PC-9 (cell line): ENCODE measurements around the gene ACTR1A. TPM values are rescaled to one million over a fixed set of nuclear protein-coding genes. Genes with fewer than 3 reads are reported as not detected.

Experiments used
- BruUV-seq: library from RNA; stranded (reverse); fragments of 400-500 nt; replicated peaks from 2 replicates; lab custom pipeline; 2021; lab: Mats Ljungman, UMichigan
- CTCF ChIA-PET: fragments of 300-600 bp; sonication (Branson Sonifier 250); formaldehyde crosslinking; loops from one replicate; lab custom pipeline; 2022; ENCODE audit warnings: antibody characterized with exemption; lab: Charles Lee
- POLR2A ChIA-PET: fragments of 300-600 bp; sonication (Branson Sonifier 250); formaldehyde crosslinking; loops from one replicate; lab custom pipeline; 2022; ENCODE audit warnings: antibody characterized with exemption; ENCODE audit not compliant: unreplicated experiment; lab: Charles Lee
- DNase-seq, 2 experiments: peaks; one replicate each; pipeline versions ENCODE4 v3.0.0 to v3.0.0-alpha.2; 2015 to 2022; ENCODE audit warnings: mixed read lengths in 1 of 2
- H2AFZ ChIP-seq: fragments of 200-600 bp; sonication (generic); 2 replicates; pipeline ENCODE4 v1.8.1; 2017; ENCODE audit warnings: antibody characterized with exemption
- H3F3A ChIP-seq: fragments of 200-600 bp; sonication (generic); 2 replicates; pipeline ENCODE4 v1.8.1; 2017; ENCODE audit warnings: antibody characterized with exemption, mild to moderate bottlenecking, low read depth; ENCODE audit not compliant: insufficient read depth
- H3K27ac ChIP-seq: fragments of 200-600 bp; sonication (generic); 2 replicates; pipeline ENCODE4 v1.6.1; 2016; ENCODE audit warnings: mixed run types
- H3K27me3 ChIP-seq: fragments of 200-600 bp; sonication (generic); 2 replicates; pipeline ENCODE4 v1.6.1; 2016; ENCODE audit warnings: low read depth, mixed run types; ENCODE audit not compliant: insufficient read depth
- H3K36me3 ChIP-seq: fragments of 200-600 bp; sonication (generic); 2 replicates; pipeline ENCODE4 v1.6.1; 2016; ENCODE audit warnings: low read depth, mixed run types
- H3K4me1 ChIP-seq: fragments of 200-600 bp; sonication (generic); replicated peaks from 2 replicates; pipeline ENCODE4 v1.6.1; 2016; ENCODE audit warnings: mixed run types; ENCODE audit not compliant: insufficient read depth
- H3K4me2 ChIP-seq: fragments of 200-600 bp; sonication (generic); 2 replicates; pipeline ENCODE4 v1.6.1; 2017; ENCODE audit warnings: mixed run types
- H3K4me3 ChIP-seq: fragments of 200-600 bp; sonication (generic); 2 replicates; pipeline ENCODE4 v1.6.1; 2016; ENCODE audit warnings: mixed run types
- H3K79me2 ChIP-seq: fragments of 200-600 bp; sonication (generic); 2 replicates; pipeline ENCODE4 v1.6.1; 2017; ENCODE audit warnings: low read depth, mixed run types
- H3K9me2 ChIP-seq: fragments of 200-600 bp; sonication (generic); 2 replicates; pipeline ENCODE4 v1.8.1; 2017; ENCODE audit warnings: mild to moderate bottlenecking; ENCODE audit not compliant: insufficient read depth
- H3K9me3 ChIP-seq: fragments of 200-600 bp; sonication (generic); 2 replicates; pipeline ENCODE4 v1.8.1; 2016; ENCODE audit warnings: low read depth; ENCODE audit not compliant: insufficient read depth
- H4K20me1 ChIP-seq: fragments of 200-600 bp; sonication (generic); 2 replicates; pipeline ENCODE4 v1.8.1; 2017; ENCODE audit not compliant: insufficient read depth
- EZH2 ChIP-seq: fragments of 200-600 bp; sonication (generic); IDR thresholded peaks from 2 replicates; pipeline ENCODE4 v1.8.0; 2017; ENCODE audit warnings: antibody characterized with exemption, low read depth
- intact Hi-C: fragments of 100-400 bp; cut with micrococcal nuclease; formaldehyde crosslinking; loops from one replicate; pipeline ENCODE4 v1.10.0; 2022; ENCODE audit not compliant: unreplicated experiment
- total RNA-seq: library from RNA; stranded (reverse); gene quantifications from 2 replicates; pipeline ENCODE4 v1.2.3, GENCODE V29; 2021
- TF ChIP-seq, protein P1 (sequence below): fragments of 200-600 bp; sonication (generic); conservative IDR thresholded peaks from 2 replicates; pipeline ENCODE4 v1.6.1; 2017; ENCODE audit warnings: mixed run types, antibody characterized with exemption, mild to moderate bottlenecking, moderate library complexity

Gene ACTR1A
- total RNA-seq, 1 experiment from 2014 or later = 29.4 TPM

DNA sequence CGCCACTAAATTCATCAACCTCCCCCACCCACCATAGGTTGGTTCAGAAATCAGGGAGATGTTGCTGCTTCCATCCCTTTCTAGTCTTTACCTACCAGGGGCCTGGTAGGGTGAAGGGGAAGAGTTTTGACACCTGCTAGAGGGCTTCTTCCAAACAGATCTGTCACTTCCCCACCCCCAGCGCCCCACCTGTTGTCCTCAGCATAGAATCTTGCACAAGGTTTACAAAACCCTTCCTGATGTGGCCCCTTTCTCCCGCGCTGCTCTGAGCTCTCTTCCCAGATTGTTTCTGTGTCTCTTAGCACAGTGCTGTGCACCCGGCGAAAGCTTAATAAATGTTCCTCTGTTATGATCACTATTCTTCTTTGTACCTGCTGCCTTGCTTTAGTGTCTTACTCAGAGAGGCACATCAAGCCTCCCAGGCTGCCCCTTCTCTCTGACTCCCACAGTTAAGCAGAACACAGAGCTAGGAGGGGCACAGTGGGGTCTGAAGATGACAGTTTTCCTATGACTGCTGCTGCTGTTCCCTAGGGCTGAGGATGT is 39.9 kb downstream of the ACTR1A start:
- ChIA-PET POLR2A (interaction anchor here (0.6 kb wide), 1 partner anchor 209 kb away, joined by 3 read pairs; no protein-coding TSS in a partner anchor), CTCF (no interaction called here)
- H3K4me1 ChIP-seq = no peaks in the 10 kb centered on the region
- H4K20me1 ChIP-seq = no peaks in the 10 kb centered on the region
- no peaks in the 10 kb centered on the region for H3K9me3 ChIP-seq
- no peak for DNase-seq
- no peak overlapping the region for H3K27ac ChIP-seq
- no peaks in the 10 kb centered on the region for H3F3A ChIP-seq
- no peak for TF ChIP-seq EZH2
- TF ChIP-seq, protein P1, sequence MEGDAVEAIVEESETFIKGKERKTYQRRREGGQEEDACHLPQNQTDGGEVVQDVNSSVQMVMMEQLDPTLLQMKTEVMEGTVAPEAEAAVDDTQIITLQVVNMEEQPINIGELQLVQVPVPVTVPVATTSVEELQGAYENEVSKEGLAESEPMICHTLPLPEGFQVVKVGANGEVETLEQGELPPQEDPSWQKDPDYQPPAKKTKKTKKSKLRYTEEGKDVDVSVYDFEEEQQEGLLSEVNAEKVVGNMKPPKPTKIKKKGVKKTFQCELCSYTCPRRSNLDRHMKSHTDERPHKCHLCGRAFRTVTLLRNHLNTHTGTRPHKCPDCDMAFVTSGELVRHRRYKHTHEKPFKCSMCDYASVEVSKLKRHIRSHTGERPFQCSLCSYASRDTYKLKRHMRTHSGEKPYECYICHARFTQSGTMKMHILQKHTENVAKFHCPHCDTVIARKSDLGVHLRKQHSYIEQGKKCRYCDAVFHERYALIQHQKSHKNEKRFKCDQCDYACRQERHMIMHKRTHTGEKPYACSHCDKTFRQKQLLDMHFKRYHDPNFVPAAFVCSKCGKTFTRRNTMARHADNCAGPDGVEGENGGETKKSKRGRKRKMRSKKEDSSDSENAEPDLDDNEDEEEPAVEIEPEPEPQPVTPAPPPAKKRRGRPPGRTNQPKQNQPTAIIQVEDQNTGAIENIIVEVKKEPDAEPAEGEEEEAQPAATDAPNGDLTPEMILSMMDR = no peak
- H3K79me2 ChIP-seq = no peaks in the 10 kb centered on the region
- no peak overlapping the region for H2AFZ ChIP-seq
- H3K27me3 ChIP-seq = no peaks in the 10 kb centered on the region
- H3K9me2 ChIP-seq = no peaks in the 10 kb centered on the region
- no TSS peak for BruUV-seq
- no peak overlapping the region for H3K4me3 ChIP-seq
- intact Hi-C loops = loop anchor here (5.0 kb wide), 1 partner anchor 40 kb away; the partner anchor contains the start of gene FBXL15
- H3K36me3 ChIP-seq = no peaks in the 10 kb centered on the region
- H3K4me2 ChIP-seq = no peak overlapping the region

DNA sequence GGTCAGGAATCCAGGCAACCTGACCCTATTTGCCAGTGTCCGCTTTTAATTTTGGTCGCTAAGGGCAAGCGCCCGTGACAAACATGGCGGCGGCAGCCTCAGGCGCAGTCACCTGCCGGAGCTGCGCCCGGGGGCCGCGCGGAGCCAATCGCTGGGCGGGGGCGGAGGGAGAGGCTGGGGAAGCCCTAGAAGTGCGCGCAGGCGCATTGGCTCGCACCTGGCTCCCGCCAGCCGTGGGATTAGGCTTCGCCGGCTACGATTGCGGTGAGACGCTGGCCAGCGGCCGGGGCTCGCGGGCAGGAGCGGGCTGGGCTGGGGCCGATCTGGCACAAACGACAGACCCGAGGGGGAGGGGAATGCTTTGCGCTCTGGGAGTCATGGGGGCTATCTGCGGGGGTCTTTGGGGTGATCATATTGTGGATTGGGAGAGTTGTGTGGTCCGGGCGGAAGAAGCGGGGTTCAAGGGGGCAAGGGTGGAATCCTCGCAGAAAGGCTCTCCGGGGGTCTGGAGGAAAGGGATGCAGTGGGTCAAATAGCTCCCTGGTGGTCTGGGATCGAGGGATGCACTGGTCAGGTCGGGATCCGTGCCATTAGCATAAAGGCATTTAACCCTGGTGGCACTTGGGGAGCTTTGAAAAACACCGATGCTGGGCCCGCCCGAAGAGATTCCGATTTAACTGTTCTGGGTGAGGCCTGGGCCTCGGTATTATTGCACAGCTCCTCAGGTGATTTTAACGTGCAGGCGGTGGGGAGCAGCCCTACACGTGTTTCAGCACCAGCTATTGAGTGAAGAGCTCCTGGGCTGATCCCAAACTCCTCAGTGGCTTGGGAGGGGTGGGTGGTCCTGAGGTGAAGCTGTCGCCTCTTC is 41.1 kb downstream of the ACTR1A start:
- Histone ChIP-seq H3K4me3 (peak overlapping the region; percentile 64), H3F3A (no peaks in the 10 kb centered on the region), H2AFZ (peak overlapping the region; percentile 88), H3K4me1 (no peaks in the 10 kb centered on the region), H3K36me3 (no peaks in the 10 kb centered on the region), H3K27ac (no peak overlapping the region), H3K27me3 (no peaks in the 10 kb centered on the region), H3K9me2 (no peaks in the 10 kb centered on the region), H3K9me3 (no peaks in the 10 kb centered on the region), H4K20me1 (no peaks in the 10 kb centered on the region), H3K4me2 (peak overlapping the region; percentile 89), H3K79me2 (no peaks in the 10 kb centered on the region)
- intact Hi-C loops = loop anchor here (5.0 kb wide), 1 partner anchor 39 kb away; the partner anchor contains the start of gene FBXL15
- BruUV-seq = no TSS peak
- POLR2A ChIA-PET = interaction anchor here (0.6 to 0.8 kb wide), 2 partner anchors 10 to 40 kb away, joined by 5 to 10 read pairs; no protein-coding TSS in a partner anchor
- CTCF ChIA-PET = interaction anchor here (0.5 kb wide), 1 partner anchor 911 kb away, joined by 6 read pairs; no protein-coding TSS in a partner anchor
- TF ChIP-seq EZH2 = no peak
- TF ChIP-seq, protein P1 = no peak
- DNase-seq = peak; percentile 66 to 84

GRCh38 chr10:102460836-102461186 is 41.7 kb downstream of the ACTR1A start:
- intact Hi-C loops = loop anchor here (5.0 kb wide), 1 partner anchor 39 kb away; the partner anchor contains the start of gene FBXL15
- no peak overlapping the region for H3K27ac ChIP-seq
- TF ChIP-seq, protein P1 = no peak
- no peaks in the 10 kb centered on the region for H3K27me3 ChIP-seq
- peak overlapping the region; percentile 88 for H2AFZ ChIP-seq
- no peaks in the 10 kb centered on the region for H3K36me3 ChIP-seq
- no peaks in the 10 kb centered on the region for H3F3A ChIP-seq
- BruUV-seq = no TSS peak
- no peaks in the 10 kb centered on the region for H3K4me1 ChIP-seq
- H3K79me2 ChIP-seq = no peaks in the 10 kb centered on the region
- ChIA-PET POLR2A (no interaction called here), CTCF (no interaction called here)
- H3K4me3 ChIP-seq = peak overlapping the region; percentile 64
- no peak for DNase-seq
- peak overlapping the region; percentile 89 for H3K4me2 ChIP-seq
- no peaks in the 10 kb centered on the region for H3K9me2 ChIP-seq
- no peaks in the 10 kb centered on the region for H4K20me1 ChIP-seq
- H3K9me3 ChIP-seq = no peaks in the 10 kb centered on the region
